ENCODE results near the gene CAVIN2.

CAVIN2 gene

GRCh38 chr2:191889931-191890330 is 43.0 kb upstream of the CAVIN2 start:
- DNase-seq (ENCODE audit: low read depth), result no peak
- no peak for TF ChIP-seq CTCF (IDR thresholded peaks at IDR 0.05; ENCODE audit: control insufficient read depth, insufficient read depth, low read depth, low read length, missing control alignments)
- no peak overlapping the region for H3K4me3 ChIP-seq (ENCODE audit: control insufficient read depth, low read depth, low read length)

- H3K4me3 ChIP-seq (ENCODE audit: control insufficient read depth, low read depth, low read length), result no peak overlapping the region
- no peak for DNase-seq (ENCODE audit: low read depth)
- TF ChIP-seq CTCF (IDR thresholded peaks at IDR 0.05; ENCODE audit: control insufficient read depth, insufficient read depth, low read depth, low read length, missing control alignments), result no peak
These were observed 41.7 kb upstream of the CAVIN2 start for GRCh38 chr2:191888400-191889166.

- TF ChIP-seq CTCF (IDR thresholded peaks at IDR 0.05; ENCODE audit: control insufficient read depth, insufficient read depth, low read depth, low read length, missing control alignments), result no peak
- no peak overlapping the region for H3K4me3 ChIP-seq (ENCODE audit: control insufficient read depth, low read depth, low read length)
These were observed 38.8 kb upstream of the CAVIN2 start for GRCh38 chr2:191885650-191886049.

GRCh38 chr2:191885098-191885497 is 38.2 kb upstream of the CAVIN2 start:
- no peak overlapping the region for H3K4me3 ChIP-seq (ENCODE audit: control insufficient read depth, low read depth, low read length)
- DNase-seq (ENCODE audit: low read depth), result no peak
- no peak for TF ChIP-seq CTCF (IDR thresholded peaks at IDR 0.05; ENCODE audit: control insufficient read depth, insufficient read depth, low read depth, low read length, missing control alignments)

More at GRCh38 chr2:191885650-191886049, 38.8 kb upstream of the CAVIN2 start:
- no peak for DNase-seq (ENCODE audit: low read depth)

GRCh38 chr2:191881982-191882816 is 35.3 kb upstream of the CAVIN2 start:
- H3K4me3 ChIP-seq (ENCODE audit: control insufficient read depth, low read depth, low read length), result no peak overlapping the region
- no peak for TF ChIP-seq CTCF (IDR thresholded peaks at IDR 0.05; ENCODE audit: control insufficient read depth, insufficient read depth, low read depth, low read length, missing control alignments)
- no peak for DNase-seq (ENCODE audit: low read depth)

GRCh38 chr2:191878548-191879279 is 31.8 kb upstream of the CAVIN2 start:
- DNase-seq (ENCODE audit: low read depth), result peak; percentile 84
- no peak overlapping the region for H3K4me3 ChIP-seq (ENCODE audit: control insufficient read depth, low read depth, low read length)
- no peak for TF ChIP-seq CTCF (IDR thresholded peaks at IDR 0.05; ENCODE audit: control insufficient read depth, insufficient read depth, low read depth, low read length, missing control alignments)
